NB4 (cell line): ENCODE data around the gene CDH11.

ENCODE experiments used
- CTCF ChIP-seq: IDR thresholded peaks from one replicate; pipeline ENCODE4 v1.5.1; 2012; ENCODE audit warnings: low read depth, low read length
- MAX ChIP-seq: IDR thresholded peaks from 2 replicates; pipeline ENCODE4 v1.6.1; 2011; ENCODE audit warnings: low read depth, low read length
- MYC ChIP-seq: IDR thresholded peaks from 2 replicates; pipeline ENCODE4 v1.6.1; 2011; ENCODE audit warnings: low read depth, low read length
- POLR2A ChIP-seq: IDR thresholded peaks from 2 replicates; pipeline ENCODE4 v1.6.1; 2011; ENCODE audit warnings: mild to moderate bottlenecking; ENCODE audit not compliant: insufficient read length; ENCODE audit errors: extremely low read depth

DNA sequence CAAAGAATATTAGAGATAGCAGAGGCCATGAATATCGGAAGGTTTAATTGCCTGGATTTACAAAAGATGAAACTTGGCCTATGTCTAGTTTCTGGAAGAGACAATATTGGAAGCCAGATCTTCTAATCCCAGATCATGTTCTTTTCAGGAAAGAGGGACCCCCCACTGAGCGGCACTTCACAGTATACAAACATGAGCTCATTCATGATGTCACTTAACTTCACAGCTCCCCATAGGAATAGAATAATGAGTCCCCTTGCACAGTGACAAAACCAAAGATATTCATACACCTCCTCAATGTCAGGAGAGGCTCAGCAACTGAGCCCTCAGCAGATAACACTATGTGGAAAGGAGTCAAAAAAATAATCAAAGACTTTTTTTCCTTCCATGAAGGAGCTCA lies 147.5 kb downstream of the CDH11 start:
- TF ChIP-seq POLR2A (no peak), MAX (no peak), CTCF (no peak), MYC (no peak)
